Esophagus muscularis mucosa (tissue), 4 donors: ENCODE data around the gene RND3. TPM values are rescaled to one million over a fixed set of nuclear protein-coding genes. Genes with fewer than 3 reads are reported as not detected.

ENCODE experiments used
- DNase-seq: peaks from one replicate; pipeline ENCODE4 v3.0.0-alpha.2; 2017; ENCODE audit errors: extremely low spot score
- H3K27ac ChIP-seq, 4 donors: fragments of 200-600 bp; sonication (generic); replicated peaks in 1 of 4; 1 replicate in 3 of 4; 2 replicates in 1 of 4; pipeline ENCODE4 v1.5.1; 2016 to 2019; ENCODE audit warnings: mild to moderate bottlenecking in 1 of 4
- H3K27me3 ChIP-seq, 4 donors: fragments of 200-600 bp; sonication (generic); one replicate each; pipeline versions ENCODE4 v1.5.1 to v1.6.0; 2016 to 2019
- H3K36me3 ChIP-seq, 4 donors: fragments of 200-600 bp; sonication (generic); one replicate each; pipeline ENCODE4 v1.5.1; 2016 to 2019
- H3K4me1 ChIP-seq, 4 donors: fragments of 200-600 bp; sonication (generic); one replicate each; pipeline ENCODE4 v1.5.1; 2016 to 2019
- H3K4me3 ChIP-seq, 4 donors: fragments of 200-600 bp; sonication (generic); 1 replicate in 2 of 4; 2 replicates in 2 of 4; pipeline ENCODE4 v1.5.1; 2016 to 2019; ENCODE audit warnings: mild to moderate bottlenecking in 4 of 4, moderate library complexity in 1 of 4
- H3K9me3 ChIP-seq, 4 donors: fragments of 200-600 bp; sonication (generic); 1 replicate in 3 of 4; 2 replicates in 1 of 4; pipeline ENCODE4 v1.5.1; 2016 to 2019
- EP300 ChIP-seq: sonication (generic); formaldehyde crosslinking; IDR thresholded peaks from one replicate; pipeline ENCODE4 v1.6.1; 2017; ENCODE audit warnings: antibody characterized with exemption
- POLR2A ChIP-seq: fragments of 450-650 bp; IDR thresholded peaks from one replicate; pipeline ENCODE4 v1.6.1; 2017; ENCODE audit warnings: antibody characterized with exemption, moderate library complexity, mild to moderate bottlenecking, low read depth
- POLR2AphosphoS5 ChIP-seq, 2 donors: sonication (generic); formaldehyde crosslinking; IDR thresholded peaks; one replicate each; pipeline ENCODE4 v1.6.1; 2017; ENCODE audit warnings: antibody characterized with exemption in 2 of 2
- WGBS: methylation state at CpG from one replicate; pipeline ENCODE4 v1.1.5; 2018; 5-methylcytosine and 5-hydroxymethylcytosine counted together
- intact Hi-C: fragments of 100-400 bp; cut with DNase I; formaldehyde crosslinking; loops from one replicate; pipeline ENCODE4 v1.15.1; 2023
- total RNA-seq, 4 donors: library from RNA; depleted of rRNA; stranded (reverse); fragments of >200 nt; gene quantifications; one replicate each; pipeline versions ENCODE4 v1.1.0 to v1.2.1, GENCODE V29; 2016
- TF ChIP-seq, protein P1 (sequence below), 3 experiments: fragments of 200-600 bp in 2 of 3; fragments of 450-650 bp in 1 of 3; sonication (generic) in 2 of 3; IDR thresholded peaks; one replicate each; pipeline ENCODE4 v1.5.1; 2017 to 2019; ENCODE audit warnings: antibody characterized with exemption in 3 of 3, mild to moderate bottlenecking in 2 of 3, moderate library complexity in 1 of 3

Gene RND3
- total RNA-seq, 4 donors from 2014 or later, result 39.6 to 219 (median 73.5) TPM

GRCh38 chr2:150428641-150429040 is 58.8 kb downstream of the RND3 start:
- WGBS, result 79% methylated on average over 2 of the region's 2 CpGs
- Histone ChIP-seq H3K4me3 (no peak overlapping the region), H3K36me3 (no peaks in the 10 kb centered on the region), H3K27me3 (no peaks in the 10 kb centered on the region), H3K4me1 (no peaks in the 10 kb centered on the region), H3K9me3 (no peaks in the 10 kb centered on the region), H3K27ac (no peak overlapping the region)
- TF ChIP-seq, protein P1, sequence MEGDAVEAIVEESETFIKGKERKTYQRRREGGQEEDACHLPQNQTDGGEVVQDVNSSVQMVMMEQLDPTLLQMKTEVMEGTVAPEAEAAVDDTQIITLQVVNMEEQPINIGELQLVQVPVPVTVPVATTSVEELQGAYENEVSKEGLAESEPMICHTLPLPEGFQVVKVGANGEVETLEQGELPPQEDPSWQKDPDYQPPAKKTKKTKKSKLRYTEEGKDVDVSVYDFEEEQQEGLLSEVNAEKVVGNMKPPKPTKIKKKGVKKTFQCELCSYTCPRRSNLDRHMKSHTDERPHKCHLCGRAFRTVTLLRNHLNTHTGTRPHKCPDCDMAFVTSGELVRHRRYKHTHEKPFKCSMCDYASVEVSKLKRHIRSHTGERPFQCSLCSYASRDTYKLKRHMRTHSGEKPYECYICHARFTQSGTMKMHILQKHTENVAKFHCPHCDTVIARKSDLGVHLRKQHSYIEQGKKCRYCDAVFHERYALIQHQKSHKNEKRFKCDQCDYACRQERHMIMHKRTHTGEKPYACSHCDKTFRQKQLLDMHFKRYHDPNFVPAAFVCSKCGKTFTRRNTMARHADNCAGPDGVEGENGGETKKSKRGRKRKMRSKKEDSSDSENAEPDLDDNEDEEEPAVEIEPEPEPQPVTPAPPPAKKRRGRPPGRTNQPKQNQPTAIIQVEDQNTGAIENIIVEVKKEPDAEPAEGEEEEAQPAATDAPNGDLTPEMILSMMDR (IDR thresholded peaks at IDR 0.05), result no peak
- TF ChIP-seq EP300, result no peak
- TF ChIP-seq POLR2A, result no peak
- no peak for TF ChIP-seq POLR2AphosphoS5 (IDR thresholded peaks at IDR 0.05)
- intact Hi-C loops, result loop anchor here (10.0 kb wide), 1 partner anchor 186 kb away; no protein-coding TSS in a partner anchor
- DNase-seq, result no peak

DNA sequence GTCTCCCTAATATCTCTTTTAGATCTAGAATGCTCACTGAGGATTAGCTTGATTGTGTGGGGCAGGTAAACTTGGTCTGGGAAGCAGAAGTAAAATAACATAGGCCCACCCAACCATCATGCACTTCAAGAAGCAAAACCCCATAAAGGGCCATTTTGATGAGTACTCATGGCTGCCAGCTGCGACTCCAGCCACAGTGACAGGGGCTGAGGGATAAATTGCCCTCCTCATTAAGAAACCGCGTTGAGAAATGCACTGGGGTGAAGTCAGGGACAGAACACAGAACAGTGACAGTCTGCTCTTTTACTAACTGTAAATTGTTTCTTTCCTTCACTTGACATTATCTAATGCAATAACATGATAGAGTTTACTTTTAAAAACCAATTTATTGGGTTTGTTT is 60.2 kb downstream of the RND3 start:
- no peaks in the 10 kb centered on the region for H3K27me3 ChIP-seq
- intact Hi-C loops, result loop anchor here (10.0 kb wide), 1 partner anchor 188 kb away; no protein-coding TSS in a partner anchor
- H3K36me3 ChIP-seq, result no peaks in the 10 kb centered on the region
- H3K27ac ChIP-seq, result no peak overlapping the region
- TF ChIP-seq POLR2AphosphoS5 (IDR thresholded peaks at IDR 0.05) (no peak), POLR2A (no peak), EP300 (no peak)
- TF ChIP-seq, protein P1 (IDR thresholded peaks at IDR 0.05), result no peak
- no peaks in the 10 kb centered on the region for H3K4me1 ChIP-seq
- no peak overlapping the region for H3K4me3 ChIP-seq
- DNase-seq, result no peak
- 63% methylated on average over 3 of the region's 3 CpGs for WGBS
- H3K9me3 ChIP-seq, result no peaks in the 10 kb centered on the region

- Histone ChIP-seq H3K4me1 (no peaks in the 10 kb centered on the region), H3K27me3 (no peaks in the 10 kb centered on the region), H3K27ac (no peak overlapping the region), H3K36me3 (no peaks in the 10 kb centered on the region), H3K4me3 (no peak overlapping the region), H3K9me3 (no peaks in the 10 kb centered on the region)
- DNase-seq, result no peak
- 85% methylated on average over 4 of the region's 4 CpGs for WGBS
- intact Hi-C loops, result loop anchor here (10.0 kb wide), 1 partner anchor 188 kb away; no protein-coding TSS in a partner anchor
- TF ChIP-seq POLR2A (no peak), POLR2AphosphoS5 (IDR thresholded peaks at IDR 0.05) (no peak), EP300 (no peak)
- TF ChIP-seq, protein P1 (IDR thresholded peaks at IDR 0.05), result no peak
Measured at GRCh38 chr2:150426724-150427123, 60.7 kb downstream of the RND3 start.

- H3K9me3 ChIP-seq, result no peaks in the 10 kb centered on the region
- H3K4me3 ChIP-seq, result no peak overlapping the region
- no peaks in the 10 kb centered on the region for H3K36me3 ChIP-seq
- intact Hi-C loops, result loop anchor here (10.0 kb wide), 1 partner anchor 188 kb away; no protein-coding TSS in a partner anchor
- DNase-seq, result no peak
- TF ChIP-seq, protein P1 (IDR thresholded peaks at IDR 0.05), result no peak
- no peaks in the 10 kb centered on the region for H3K4me1 ChIP-seq
- WGBS, result 86% methylated on average over 2 of the region's 2 CpGs
- H3K27me3 ChIP-seq, result no peaks in the 10 kb centered on the region
- no peak overlapping the region for H3K27ac ChIP-seq
Measured at GRCh38 chr2:150426315-150426714, 61.2 kb downstream of the RND3 start.
